Cardiac fibroblast (primary cell): ENCODE results near the gene GPC1.

ENCODE experiments used
- DNase-seq, 2 donors: peaks; one replicate each; pipeline versions ENCODE4 v3.0.0 to v3.0.0-alpha.2; 2010; ENCODE audit warnings: low read depth in 2 of 2
- H3K4me3 ChIP-seq, 2 donors: replicated peaks in 1 of 2; 1 replicate in 1 of 2; 2 replicates in 1 of 2; pipeline ENCODE4 v1.5.1; 2011; ENCODE audit warnings: low read depth in 2 of 2, low read length in 2 of 2, mild to moderate bottlenecking in 2 of 2, moderate library complexity in 1 of 2
- TF ChIP-seq, protein P1 (sequence below): IDR thresholded peaks from one replicate; pipeline ENCODE4 v1.5.1; 2011; ENCODE audit warnings: low read depth, mild to moderate bottlenecking, low read length, inconsistent platforms

The GPC1 gene

DNA sequence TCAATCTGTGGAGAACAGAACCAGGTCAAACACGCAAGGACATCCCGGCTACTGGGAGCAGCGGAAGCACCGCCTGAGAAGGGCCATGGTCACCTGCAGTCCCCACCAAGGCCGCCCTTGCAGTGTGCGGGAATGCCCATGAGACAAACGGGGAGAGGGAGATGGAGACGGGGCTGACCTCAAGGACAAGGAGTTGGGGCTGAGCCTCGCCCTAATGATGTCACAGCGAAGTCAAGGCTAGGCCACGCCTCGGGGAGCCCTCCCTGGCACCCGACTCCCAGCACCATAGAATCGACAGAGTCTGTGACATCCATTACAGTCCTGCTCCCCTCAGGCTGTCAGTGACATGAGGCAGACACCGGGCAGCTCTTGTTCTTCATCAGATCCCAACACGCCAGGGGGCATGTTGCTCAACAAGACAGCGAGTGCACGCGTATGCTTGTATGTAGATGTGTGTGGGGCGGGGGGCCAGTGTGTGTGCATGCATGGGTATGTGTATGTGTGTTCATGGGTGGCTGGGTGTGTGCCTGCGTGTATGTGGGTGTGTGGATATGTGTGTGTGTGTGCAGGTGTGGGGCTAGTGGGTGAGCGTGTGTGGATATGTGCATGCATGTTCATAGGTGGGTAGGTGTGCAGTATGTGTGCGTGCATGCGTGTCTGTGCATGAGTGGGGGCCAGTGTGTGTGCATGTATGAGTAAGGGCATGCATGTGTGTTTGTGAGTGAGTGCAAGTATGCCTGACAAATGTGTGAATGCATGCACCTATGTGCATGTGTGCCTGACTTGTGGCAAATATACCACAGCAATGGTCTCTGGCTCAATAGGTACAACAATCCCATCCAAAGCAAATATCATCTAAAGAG is 65.3 kb downstream of the GPC1 start:
- TF ChIP-seq, protein P1, sequence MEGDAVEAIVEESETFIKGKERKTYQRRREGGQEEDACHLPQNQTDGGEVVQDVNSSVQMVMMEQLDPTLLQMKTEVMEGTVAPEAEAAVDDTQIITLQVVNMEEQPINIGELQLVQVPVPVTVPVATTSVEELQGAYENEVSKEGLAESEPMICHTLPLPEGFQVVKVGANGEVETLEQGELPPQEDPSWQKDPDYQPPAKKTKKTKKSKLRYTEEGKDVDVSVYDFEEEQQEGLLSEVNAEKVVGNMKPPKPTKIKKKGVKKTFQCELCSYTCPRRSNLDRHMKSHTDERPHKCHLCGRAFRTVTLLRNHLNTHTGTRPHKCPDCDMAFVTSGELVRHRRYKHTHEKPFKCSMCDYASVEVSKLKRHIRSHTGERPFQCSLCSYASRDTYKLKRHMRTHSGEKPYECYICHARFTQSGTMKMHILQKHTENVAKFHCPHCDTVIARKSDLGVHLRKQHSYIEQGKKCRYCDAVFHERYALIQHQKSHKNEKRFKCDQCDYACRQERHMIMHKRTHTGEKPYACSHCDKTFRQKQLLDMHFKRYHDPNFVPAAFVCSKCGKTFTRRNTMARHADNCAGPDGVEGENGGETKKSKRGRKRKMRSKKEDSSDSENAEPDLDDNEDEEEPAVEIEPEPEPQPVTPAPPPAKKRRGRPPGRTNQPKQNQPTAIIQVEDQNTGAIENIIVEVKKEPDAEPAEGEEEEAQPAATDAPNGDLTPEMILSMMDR: no peak
- H3K4me3 ChIP-seq: no peak overlapping the region
- no peak for DNase-seq

DNA sequence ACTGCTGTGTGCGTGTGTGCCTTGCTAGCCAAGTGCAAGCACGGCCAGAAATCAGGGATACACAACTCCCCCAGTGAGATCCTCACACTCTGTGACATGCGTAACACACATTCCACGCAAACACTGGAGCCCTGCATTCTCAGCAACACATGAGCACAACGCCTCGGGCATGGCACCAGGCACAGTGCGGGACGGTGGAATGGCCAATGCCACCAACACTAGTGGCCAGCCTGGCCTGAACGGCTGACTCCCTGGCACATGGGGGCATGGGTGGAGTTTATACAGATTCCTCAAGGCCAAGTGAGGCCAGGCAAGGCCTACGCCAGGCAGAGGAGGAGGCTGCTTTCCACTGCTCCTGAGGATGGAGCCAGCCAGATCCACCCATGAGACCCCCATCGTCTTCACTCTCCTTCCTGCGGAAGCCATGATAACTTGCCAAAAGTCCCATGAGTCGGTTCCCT is 66.1 kb downstream of the GPC1 start:
- no peak for DNase-seq
- TF ChIP-seq, protein P1: no peak

GRCh38 chr2:240502059-240502429 is 66.6 kb downstream of the GPC1 start:
- TF ChIP-seq, protein P1: no peak
- DNase-seq: no peak
- no peak overlapping the region for H3K4me3 ChIP-seq

More for the DNA sequence above, 66.1 kb downstream of the GPC1 start:
- no peak overlapping the region for H3K4me3 ChIP-seq

DNA sequence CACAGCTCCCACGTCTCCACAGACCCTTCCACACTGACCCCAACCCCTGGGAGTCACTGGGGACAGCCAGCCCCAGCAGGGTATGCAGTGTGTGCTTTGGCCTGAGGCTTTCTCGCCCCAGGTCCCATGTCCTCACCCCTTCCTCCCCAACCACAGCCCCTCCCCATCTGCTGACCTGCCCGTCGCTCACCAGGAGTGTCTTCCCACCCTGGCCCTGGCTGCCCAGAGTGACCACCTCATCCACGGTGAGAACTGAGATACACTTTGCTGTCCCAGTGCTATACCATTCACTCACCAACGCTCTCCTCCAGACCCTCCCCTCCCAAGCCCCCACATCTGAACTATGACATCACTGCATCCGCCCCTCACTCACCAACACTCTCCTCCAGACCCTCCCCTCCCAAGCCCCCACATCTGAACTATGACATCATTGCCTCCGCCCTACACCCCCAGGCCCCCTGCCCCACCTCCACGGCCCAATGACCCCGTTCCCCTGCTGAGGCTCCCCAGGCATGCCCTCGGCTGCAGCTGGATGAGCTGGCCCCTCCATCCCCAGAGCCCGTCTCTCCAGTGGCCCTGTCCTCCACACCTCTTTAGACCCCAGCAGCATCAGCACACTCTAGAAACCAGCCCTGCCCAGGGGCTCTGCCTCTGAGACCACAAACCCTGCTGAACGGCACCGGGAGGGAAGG is 67.1 kb downstream of the GPC1 start:
- no peak overlapping the region for H3K4me3 ChIP-seq
- TF ChIP-seq, protein P1: no peak
- no peak for DNase-seq

DNA sequence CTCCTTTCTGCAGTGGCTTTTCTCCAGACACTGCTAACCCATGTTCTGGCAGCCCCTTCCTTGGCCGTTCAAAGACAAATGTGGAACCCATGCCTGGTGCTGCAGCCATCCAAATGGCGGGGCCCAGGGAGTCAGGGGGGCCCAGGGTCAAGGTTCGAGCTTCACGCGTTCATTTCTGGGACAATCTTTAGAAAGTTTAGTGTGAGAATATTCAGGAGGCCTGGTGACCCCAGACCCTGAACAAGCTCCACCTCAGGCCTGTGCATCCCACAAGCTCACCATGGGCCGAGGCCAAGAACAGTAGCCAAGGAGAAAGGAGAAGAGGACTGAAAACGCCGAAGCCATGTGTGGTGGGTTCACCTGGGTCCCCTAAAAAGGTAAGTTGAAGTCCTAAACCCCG is 67.9 kb downstream of the GPC1 start:
- no peak for DNase-seq
- no peak overlapping the region for H3K4me3 ChIP-seq
- TF ChIP-seq, protein P1: no peak

- no peak for DNase-seq
- no peak overlapping the region for H3K4me3 ChIP-seq
- TF ChIP-seq, protein P1: no peak
These were observed 68.4 kb downstream of the GPC1 start for GRCh38 chr2:240503848-240504247.
